ENCODE data around the gene SAFB2.

DNA sequence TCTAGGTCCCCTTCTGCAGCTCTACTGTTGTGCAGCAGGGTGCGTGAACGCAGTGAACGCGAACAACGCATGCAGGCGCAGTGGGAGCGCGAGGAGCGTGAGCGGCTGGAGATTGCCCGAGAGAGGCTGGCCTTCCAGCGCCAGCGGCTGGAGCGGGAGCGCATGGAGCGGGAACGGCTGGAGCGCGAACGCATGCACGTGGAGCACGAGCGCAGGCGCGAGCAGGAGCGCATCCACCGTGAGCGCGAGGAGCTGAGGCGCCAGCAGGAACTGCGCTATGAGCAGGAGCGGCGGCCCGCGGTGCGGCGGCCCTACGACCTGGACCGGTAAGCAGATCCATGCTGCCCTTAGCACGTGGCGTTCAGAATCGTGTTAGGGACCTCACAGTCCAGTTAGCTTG lies 38.9 kb upstream of the SAFB2 start:
- TF ChIP-seq SUZ12 (IDR thresholded peaks at IDR 0.05; ENCODE audit: extremely low read depth, insufficient read depth, insufficient read length), result no peak
- no peak for TF ChIP-seq YY1 (IDR thresholded peaks at IDR 0.05; ENCODE audit: insufficient read depth, insufficient read length)
- TF ChIP-seq ZNF274 (IDR thresholded peaks at IDR 0.05; ENCODE audit: low read depth, low read length), result no peak

All from NT2/D1 (cell line).